ENCODE measurements around the gene CAPNS1. TPM values are rescaled to one million over a fixed set of nuclear protein-coding genes. Genes with fewer than 3 reads are reported as not detected.
A peak's percentile ranks its signal among the peaks of the same experiment; 100 is the strongest.

Gene CAPNS1
- total RNA-seq = 361 and 396 TPM in 2 replicates

GRCh38 chr19:36139473-36140303 lies at the start of gene CAPNS1:
TSS of gene CAPNS1 (plus strand) at chr19:36140066. CDS start at chr19:36141012, 946 bp downstream.
- peak; percentile 96 to 98 for DNase-seq (ENCODE audit: low read depth in 2 of 2)

GRCh38 chr19:36090910-36091695 lies 48.8 kb upstream of the CAPNS1 start:
- no peak for DNase-seq (ENCODE audit: low read depth in 2 of 2)

- DNase-seq (ENCODE audit: low read depth in 2 of 2) = no peak
Measured at GRCh38 chr19:36092566-36092965, 47.3 kb upstream of the CAPNS1 start.

- DNase-seq (ENCODE audit: low read depth in 2 of 2) = no peak
Measured at GRCh38 chr19:36093146-36093662, 46.7 kb upstream of the CAPNS1 start.

- no peak for DNase-seq (ENCODE audit: low read depth in 2 of 2)
Measured at GRCh38 chr19:36093687-36094086, 46.2 kb upstream of the CAPNS1 start.

GRCh38 chr19:36097036-36097435 lies 42.8 kb upstream of the CAPNS1 start:
- peak in 1 of 2 donors; percentile 55 for DNase-seq (ENCODE audit: low read depth in 2 of 2)

GRCh38 chr19:36099166-36099785 lies 40.6 kb upstream of the CAPNS1 start:
- DNase-seq (ENCODE audit: low read depth in 2 of 2) = no peak

- DNase-seq (ENCODE audit: low read depth in 2 of 2) = no peak
Measured at GRCh38 chr19:36100476-36100875, 39.4 kb upstream of the CAPNS1 start.

GRCh38 chr19:36101550-36102327 lies 38.1 kb upstream of the CAPNS1 start:
- no peak for DNase-seq (ENCODE audit: low read depth in 2 of 2)

GRCh38 chr19:36103040-36103626 lies 36.7 kb upstream of the CAPNS1 start:
- no peak for DNase-seq (ENCODE audit: low read depth in 2 of 2)

- DNase-seq (ENCODE audit: low read depth in 2 of 2) = no peak
Measured at GRCh38 chr19:36103842-36104552, 35.9 kb upstream of the CAPNS1 start.

- DNase-seq (ENCODE audit: low read depth in 2 of 2) = no peak
Measured at GRCh38 chr19:36106441-36106840, 33.4 kb upstream of the CAPNS1 start.

- no peak for DNase-seq (ENCODE audit: low read depth in 2 of 2)
Measured at GRCh38 chr19:36106991-36107390, 32.9 kb upstream of the CAPNS1 start.

GRCh38 chr19:36108684-36109083 lies 31.2 kb upstream of the CAPNS1 start:
- no peak for DNase-seq (ENCODE audit: low read depth in 2 of 2)

- no peak for DNase-seq (ENCODE audit: low read depth in 2 of 2)
Measured at GRCh38 chr19:36110487-36111199, 29.2 kb upstream of the CAPNS1 start, which contains the start of gene OVOL3. TSS of gene OVOL3 (plus strand) at chr19:36111143. CDS start at chr19:36111203, 60 bp downstream.

GRCh38 chr19:36111200-36111539 lies 28.7 kb upstream of the CAPNS1 start:
- DNase-seq (ENCODE audit: low read depth in 2 of 2) = no peak

- no peak for DNase-seq (ENCODE audit: low read depth in 2 of 2)
Measured at GRCh38 chr19:36112678-36113077, 27.2 kb upstream of the CAPNS1 start.

- DNase-seq (ENCODE audit: low read depth in 2 of 2) = no peak
Measured at GRCh38 chr19:36113425-36113824, 26.4 kb upstream of the CAPNS1 start.

All from lung microvascular endothelial cell (primary cell).